GM19240 (cell line): ENCODE data around the gene FOXC1.
A peak's percentile ranks its signal among the peaks of the same experiment; 100 is the strongest.

ENCODE experiments used
- DNase-seq: peaks from one replicate; pipeline ENCODE4 v3.0.0; 2011; ENCODE audit warnings: low spot score; ENCODE audit not compliant: insufficient read length

The FOXC1 gene

DNA sequence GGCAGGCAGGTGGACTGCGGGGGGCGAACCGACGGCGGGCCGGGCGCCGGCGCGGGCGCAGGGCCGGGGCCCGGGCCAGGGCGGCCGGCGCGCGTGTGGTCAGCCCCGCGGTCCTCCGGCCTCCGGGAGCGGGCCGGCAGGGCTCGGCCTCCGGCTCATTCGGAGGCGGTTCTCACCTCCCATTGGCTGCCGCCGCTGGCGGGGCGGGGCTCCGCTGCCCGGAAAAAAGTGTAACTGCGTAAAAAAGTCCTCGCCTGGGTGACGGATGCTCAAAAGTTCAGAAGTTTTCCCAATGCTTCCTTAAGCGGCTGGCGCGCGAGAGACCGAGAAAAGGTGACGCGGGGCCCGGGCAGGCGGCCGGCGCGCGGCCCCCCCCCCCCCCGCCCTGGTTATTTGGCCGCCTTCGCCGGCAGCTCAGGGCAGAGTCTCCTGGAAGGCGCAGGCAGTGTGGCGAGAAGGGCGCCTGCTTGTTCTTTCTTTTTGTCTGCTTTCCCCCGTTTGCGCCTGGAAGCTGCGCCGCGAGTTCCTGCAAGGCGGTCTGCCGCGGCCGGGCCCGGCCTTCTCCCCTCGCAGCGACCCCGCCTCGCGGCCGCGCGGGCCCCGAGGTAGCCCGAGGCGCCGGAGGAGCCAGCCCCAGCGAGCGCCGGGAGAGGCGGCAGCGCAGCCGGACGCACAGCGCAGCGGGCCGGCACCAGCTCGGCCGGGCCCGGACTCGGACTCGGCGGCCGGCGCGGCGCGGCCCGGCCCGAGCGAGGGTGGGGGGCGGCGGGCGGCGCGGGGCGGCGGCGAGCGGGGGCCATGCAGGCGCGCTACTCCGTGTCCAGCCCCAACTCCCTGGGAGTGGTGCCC, at the start of gene FOXC1:
Gene FOXC1, plus strand, starts transcription at position 268 of the 849 bp plus-strand sequence. Its CDS starts 531 bp downstream, at position 799.
- DNase-seq, result peak; percentile 83

DNA sequence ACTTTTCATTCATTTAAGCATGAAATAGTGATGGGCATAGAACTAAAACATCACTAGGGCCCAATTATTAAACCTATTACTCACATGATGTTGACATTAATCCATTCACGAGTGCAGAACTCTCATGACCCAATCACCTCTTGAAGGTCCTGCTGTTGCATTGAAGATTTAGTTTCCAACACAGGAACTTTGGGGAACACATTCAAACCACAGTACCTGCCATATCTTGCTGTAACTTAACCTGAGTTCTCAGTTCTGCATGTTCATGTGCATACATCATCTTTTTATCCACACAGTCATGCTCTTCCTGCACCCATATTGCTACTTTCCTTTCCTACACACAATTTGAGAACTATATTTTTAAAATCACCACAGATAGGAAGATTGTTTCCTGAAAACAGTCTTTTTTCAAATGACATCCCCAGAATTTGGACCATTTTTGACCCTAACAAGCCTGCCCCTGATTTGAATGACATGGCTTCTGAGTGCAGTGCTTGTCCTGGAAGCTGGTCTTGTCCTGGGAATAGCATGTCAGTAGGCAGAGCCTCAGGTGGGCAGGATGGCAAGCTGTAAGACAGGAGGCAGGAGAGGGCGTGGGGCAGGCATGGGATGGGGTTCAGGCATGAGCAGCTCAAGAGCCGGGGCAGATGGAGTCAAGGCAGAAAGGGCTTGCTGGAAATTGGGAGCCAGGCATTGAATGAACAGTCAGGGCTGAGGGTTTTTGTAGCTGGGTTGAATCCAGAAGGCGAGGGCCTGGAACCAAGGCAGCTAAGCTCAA, 49.2 kb upstream of the FOXC1 start:
- DNase-seq, result no peak

DNA sequence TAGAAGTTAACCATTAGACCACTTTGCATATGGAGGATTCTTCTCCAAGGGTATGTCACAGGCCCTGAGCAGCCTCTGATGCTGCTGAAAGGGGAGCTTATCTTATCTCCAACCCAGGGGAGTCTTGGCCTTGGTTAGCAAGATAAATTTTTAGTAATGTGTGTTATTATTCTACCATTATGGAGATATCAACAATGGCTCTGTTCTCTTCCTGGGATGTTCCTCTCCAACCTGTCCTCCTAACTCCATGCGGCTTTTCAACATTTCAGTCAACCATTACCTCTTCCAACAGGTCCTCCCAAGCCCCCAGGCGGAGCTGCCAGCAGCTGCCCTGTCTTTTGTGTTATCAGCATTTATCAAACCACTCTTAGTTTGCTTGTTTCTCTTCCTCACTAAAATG, 48.4 kb upstream of the FOXC1 start:
- no peak for DNase-seq

DNA sequence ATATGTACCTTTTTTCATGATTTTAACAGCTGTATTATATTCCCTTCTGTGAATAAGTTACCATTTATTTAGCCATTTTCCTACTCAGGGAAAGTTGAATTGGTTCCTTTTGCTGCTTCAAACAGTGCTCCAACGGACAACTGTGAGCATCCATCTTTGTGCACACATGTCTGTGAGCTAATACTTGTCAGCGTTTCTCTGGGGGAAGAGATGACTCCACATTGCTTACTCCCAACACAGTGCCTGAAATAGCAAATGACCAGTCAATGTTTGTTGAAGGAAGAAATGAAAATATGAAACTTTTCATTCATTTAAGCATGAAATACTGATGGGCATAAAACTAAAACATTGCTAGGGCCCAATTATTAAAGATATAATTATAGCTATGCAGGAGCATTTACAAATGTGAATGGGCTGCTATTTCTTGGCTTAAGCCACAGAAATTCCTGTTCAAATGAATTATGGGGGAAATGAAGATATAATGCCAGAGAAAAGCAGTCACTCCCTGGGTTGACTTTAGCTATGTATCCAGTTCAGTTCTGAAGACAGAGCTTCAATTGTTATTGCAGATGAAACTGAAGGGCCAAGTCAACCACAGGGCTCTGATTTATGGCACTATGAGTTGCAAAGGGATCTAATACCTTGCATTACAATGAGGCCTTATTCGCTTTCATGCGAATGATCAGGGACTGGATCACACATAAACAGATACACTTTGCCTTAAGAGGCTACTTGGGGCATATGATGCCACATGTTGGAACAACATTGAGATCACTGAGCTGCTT, 47.4 kb upstream of the FOXC1 start:
- no peak for DNase-seq

DNA sequence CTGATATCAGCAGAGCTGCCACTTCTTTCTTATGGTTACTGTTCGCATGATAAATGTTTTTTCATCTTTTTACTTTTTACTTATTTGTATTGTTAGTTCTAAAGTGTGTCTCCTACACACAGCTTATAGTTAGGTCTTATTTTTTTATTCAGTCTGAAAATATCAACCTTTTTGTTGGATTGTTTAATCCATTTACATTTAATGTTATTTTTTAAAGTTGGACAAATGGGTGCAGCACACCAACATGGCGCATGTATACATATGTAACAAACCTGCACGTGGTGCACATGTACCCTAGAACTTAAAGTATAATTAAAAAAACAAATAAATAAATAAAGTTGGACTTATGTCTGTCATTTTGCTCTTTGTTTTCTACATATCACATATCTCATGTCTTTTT, 40.3 kb upstream of the FOXC1 start:
- DNase-seq, result no peak

DNA sequence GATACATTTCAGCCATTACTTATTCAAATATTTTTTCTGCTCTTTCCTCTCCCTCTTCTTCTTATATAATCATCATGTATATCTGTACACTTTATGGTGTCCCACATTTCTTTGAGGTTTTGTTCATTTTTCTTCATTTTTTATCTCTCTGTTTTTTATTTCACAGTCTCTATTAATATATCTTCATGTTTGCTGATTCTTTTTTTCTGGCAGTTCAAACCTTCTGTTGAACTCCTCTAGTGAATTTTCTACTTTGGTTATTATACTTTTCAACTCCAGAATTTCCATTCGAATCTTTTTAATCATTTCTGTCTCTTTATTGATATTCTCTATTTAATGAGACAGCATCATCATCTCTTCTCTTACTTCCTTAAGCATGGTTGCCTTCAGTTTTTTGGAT, 38.9 kb upstream of the FOXC1 start:
- DNase-seq, result no peak

DNA sequence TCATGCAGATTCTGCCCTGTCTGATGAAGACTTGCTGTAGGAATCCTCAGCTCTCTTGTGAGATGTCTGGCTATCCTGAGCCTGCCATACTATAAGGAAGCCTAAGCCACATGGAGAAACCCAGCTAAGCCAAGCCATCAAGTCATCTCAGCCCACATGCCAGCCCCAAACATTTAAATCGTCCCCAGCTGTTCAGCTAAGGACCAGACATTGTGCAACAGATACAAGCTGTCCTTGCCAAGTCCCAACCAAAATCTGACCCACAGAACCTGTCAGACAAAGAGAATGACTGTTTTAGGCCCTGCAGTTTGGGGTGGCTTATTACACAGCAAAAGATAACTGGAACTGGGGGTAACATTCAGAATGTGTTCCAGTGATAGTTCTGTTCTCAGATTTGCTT, 36.8 kb upstream of the FOXC1 start:
- no peak for DNase-seq

DNA sequence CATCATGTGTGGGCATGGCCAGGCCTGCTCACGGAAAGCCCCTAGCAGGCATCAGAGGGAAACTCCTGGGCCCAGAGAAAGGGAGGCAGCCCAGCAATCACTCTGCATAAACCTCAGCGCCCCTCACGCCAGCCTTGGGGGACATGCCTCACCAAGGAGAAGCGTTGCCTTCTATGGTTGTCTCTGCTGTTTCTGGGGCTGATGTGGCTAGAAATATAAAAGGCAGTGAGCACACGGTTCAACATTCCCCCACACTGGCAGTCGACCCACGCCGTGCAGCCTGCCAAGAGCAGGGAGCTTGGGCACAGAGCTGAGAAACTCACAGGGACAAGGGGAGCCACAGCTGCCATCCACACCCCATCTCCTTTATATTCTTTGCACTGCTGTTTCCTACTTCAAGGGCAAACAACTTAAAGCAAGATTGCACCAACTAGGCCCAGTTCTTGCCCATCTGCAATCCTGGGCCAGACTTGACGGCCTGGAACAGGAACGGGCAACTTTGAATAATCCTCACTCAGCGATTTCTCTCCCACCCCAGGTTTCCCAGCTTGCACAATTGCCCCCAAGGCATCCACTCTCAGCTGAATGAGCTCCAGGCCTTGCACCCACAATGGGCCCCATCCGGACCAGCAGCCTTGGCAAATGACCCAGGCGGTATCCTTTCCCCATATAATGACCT, 35.5 kb upstream of the FOXC1 start:
- no peak for DNase-seq

DNA sequence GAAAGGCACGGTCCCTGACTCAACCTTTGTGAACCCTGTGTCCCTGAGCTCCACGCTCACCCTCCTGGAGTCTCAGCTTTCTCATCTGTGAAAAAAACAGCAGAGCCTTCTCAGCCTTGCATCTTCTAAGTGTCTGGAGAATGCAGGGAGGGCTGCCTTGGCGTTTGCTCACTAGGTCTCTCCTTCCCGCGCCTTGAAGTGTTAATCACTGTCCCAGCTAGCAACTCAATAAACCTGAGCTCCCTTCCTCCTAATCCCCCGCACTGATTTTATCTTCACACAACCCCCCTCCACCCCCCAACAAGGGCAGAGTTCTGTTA, 34.9 kb upstream of the FOXC1 start:
- DNase-seq, result no peak

DNA sequence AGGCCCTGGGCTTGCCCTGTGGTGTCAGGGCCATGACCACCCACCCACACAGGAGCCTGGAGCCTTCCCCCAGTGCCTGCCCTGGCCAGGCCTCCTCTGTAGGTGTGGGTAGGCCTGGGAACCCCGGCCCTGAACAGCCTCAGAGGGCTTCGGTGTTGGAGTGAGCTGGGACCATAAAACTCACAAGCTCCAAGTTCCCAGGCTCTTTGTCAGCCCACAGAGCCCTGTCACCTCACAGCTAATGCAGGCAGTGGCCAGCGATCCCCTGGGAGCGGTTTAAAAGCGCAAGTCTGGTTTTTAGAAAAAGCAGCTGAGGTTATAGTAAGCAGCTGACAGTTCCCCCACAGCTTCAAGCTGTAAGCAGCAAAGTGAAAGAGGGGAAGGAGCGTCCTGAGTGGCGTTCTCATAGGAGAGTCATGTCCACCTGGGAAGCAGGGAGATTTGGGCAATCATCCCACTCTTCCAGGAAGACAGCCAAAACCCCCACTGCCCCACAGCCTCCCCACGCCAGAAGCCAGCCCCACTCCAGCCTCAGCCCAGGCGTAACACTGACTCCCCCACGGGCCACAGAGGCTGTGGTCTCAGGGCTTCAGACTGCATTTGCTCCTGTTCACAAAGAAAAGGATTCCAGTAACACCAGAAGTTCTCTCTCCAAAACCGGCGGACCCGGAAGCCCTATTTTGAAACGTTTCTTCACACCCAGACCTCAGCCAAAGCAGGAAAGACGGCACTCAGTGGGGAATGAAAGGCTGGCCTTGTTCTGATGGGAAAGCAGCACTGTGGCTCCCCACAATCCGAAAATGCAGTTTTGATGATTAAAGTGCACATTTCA, 34.3 kb upstream of the FOXC1 start:
- DNase-seq, result no peak

DNA sequence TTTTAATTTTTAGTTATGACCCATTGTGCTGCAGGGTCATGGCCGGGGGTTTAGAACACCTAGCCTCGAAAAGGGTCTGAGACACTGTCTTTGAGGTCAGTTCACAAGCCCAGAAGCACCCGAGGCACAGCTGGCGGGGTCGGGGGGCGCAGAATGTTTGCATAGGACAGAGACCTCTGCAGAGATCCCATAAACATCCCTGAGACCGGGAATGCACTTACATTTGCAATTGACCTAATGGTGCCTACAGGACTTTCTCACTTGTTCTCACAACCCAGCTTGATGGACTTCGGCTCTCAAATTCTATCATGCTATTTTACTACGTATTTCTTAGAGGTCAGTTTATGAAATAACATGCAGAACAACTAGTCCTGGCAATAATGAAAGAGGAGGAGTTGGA, 33.5 kb upstream of the FOXC1 start:
- no peak for DNase-seq

DNA sequence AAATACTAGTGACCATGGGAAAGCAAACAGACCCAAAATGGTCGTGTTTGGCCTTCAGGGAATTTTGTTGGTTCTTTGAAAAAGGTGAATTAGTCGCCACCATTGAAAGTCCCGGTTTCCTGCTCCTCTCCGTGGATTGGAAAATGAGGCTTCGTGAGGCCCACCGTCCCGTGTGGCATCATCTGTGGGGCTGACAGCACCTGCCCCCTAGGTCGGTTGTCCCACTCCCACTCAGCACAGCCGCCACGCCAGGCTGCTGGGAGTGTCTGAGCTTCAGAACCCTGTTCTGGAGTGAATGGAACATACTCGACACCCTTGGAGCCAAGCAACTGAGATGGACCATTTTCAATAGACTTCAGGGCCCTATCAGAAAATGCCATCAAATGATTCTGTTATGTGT, 33.0 kb upstream of the FOXC1 start:
- no peak for DNase-seq

DNA sequence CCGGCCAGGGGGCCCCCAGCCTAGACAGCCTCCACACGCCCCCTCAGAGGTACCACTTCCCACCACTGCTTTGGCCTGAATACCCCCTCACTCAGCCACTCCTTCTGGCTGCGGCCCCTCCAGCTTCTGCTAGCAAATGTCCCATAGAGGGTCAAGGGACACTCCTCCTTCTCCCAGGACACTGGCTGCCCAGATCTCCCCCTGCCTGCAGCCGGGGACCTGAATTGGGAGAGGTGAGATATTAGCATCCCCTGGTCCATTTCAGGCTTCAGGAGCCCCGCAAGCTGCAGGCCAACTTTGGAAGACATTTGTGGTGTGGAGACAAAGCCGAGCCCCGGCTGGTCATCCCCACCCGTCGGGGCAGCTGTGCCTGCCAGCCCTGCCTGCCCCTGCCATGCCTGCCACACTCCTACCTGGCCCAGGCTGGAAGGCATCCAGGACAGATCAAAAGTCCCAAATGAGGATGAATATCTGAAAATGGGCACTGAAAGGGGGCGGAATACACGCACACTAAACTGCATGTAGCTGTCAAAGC, 32.5 kb upstream of the FOXC1 start:
- no peak for DNase-seq

DNA sequence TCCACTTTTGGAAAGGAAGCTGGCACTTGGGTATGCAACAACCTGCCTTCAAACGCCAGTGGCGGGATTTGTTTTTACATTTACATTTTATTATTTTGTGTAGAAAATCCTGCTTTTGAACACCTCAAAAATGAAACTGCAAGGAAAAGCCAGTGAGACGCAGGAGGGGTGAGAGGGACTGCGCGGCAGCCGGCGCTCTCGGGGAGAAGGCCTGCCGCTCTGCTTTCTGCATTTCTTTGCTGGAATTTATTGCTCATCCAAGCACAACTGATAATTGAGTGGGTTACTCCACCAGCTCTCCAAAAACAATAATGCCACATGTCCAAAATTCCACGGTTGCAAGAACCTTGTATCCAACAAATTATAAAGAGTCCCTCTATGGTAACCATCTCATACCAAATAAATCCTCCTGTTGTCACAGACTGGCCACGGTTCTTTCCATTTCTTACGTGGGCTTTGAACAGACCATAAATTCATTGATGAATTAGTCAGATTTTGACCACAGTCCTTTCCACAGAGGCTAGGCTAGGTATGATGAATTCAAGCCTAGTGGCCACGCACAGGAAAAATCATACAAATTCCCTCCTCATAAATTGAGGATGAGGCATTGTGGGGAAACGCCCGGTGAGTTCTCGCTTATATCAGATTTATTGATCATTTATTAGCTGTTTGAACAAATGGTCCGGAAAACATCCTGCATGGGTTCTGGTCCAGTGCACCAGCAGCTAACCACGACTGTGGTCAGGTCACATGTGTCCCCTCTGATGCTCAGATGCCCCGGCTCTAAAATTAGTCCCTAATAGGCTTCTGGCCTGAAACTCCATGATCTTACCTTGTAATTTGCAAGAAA, 31.6 kb upstream of the FOXC1 start:
- DNase-seq, result no peak

DNA sequence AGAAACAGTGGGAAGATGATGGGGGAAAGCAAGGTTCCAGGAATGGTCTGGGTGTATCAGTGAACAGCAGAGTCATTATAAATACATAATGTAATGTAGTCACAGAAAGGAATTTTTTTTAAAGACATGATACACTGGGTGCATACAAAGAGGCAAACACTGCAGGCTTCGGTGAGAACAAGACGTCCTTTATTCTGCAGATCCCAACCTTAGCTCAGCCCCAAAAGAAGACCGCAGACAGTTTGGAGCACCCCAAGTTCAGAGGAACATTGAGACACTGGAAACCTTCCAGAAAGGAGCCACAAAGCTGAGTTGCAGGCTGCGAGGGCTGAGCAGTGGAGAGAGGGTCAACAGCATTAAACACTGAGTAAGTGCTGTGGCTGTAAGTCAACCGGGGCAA, 30.6 kb upstream of the FOXC1 start:
- DNase-seq, result no peak

DNA sequence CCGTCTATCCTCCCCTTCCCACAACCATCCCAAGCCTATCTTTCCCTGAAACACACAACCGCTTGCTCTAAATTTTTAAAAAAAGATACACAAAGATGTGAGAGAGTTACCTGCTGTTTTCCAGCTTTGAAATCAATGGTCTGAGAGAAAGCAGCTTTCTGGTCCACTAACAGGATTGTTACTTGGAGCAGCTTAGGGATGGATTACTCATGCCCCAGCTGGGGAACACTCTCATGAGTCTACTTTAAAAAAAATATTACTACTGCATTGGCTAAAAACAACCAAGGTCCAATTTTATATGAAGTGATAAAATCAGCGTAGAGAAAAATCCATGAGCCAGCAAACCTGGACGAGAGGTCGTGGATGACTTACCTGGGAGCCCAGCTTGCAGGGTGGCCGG, 29.6 kb upstream of the FOXC1 start:
- DNase-seq, result no peak

DNA sequence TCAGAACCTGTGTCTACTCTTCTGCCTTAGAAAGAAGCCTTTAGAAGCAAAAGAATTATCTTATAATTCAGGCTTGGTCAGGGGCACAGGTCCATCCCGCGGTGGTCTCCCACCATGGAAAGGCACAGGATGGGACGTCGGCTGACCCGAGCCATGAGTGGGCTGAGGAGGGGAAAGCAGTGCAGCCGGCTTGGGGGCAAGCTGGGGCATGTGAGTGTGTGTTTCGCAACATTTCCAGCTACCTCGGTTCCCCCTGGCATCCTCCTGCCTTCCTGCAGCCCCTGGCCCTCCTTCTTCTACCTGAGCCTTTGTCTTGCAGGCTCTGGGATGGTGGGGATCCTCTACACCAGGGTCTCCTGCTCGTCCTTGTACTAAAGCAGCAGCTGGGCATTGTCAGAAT, 29.1 kb upstream of the FOXC1 start:
- no peak for DNase-seq

DNA sequence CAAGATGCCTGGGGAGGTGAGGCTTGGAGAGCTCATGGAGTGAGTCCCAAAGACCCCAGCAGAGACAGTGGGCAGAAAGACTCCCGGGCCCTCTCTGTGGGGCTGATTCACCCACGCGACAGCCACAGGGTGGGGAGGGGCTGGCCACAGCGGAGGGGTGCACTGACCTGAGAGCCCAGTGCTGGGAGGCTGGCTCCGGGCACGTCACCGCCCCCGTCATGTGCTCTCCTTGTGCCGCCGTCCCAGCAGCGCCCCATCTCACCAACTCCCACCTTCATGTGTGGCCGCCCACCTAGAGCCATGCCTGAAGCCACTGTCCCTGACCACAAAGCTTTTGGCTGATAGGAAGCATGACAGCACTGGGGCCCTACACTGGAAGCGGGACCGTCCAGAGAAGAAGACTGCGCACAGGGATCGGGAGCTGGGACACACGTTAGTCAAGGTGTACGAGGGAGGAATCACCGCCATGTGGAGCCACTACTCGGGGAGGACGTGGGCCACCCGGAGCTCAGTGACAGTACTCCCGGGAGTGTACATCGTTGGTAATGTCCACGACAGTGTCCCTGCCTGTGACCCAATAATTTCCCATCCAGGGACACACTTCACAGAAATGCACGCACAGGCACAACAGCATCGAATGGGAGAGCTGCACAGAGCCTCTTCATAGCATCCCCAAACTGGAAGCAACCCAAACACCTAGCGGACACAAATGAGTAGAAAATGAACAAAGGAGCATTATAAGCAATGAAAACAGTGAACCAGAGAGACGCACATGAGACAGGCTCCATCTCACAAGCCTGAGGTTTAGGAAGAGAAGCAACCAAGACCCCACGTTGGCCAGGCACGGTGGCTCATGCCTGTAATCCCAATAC, 28.4 kb upstream of the FOXC1 start:
- no peak for DNase-seq

DNA sequence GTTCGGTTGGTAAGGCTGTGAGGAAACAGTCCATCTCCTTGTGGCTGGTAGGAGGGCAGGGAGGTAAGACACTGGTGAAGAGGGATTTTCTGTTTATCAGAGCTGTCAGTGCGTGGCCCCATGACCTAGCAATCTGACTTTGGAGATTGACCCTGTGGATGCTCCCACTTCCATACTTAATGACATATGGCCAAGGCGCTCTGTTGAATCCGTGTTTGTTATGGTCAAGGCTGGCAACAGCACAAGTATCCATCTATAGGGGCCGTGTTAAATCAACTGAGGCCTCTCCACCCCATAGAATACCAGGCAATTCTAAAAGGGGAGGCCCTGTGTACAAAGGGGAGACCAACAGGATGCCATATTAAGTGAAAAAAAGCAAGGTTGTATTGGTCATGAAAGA, 25.6 kb upstream of the FOXC1 start:
- DNase-seq, result no peak
